Liver (tissue), 3 donors: ENCODE measurements around the gene TRIM63.

Experiments
- ATF3 ChIP-seq: IDR thresholded peaks from 2 replicates; pipeline ENCODE4 v1.6.1; 2016; ENCODE audit warnings: antibody characterized with exemption
- FOXA1 ChIP-seq: IDR thresholded peaks from 2 replicates; pipeline ENCODE4 v1.6.1; 2016; ENCODE audit warnings: antibody characterized with exemption
- FOXA2 ChIP-seq: IDR thresholded peaks from 2 replicates; pipeline ENCODE4 v1.6.1; 2016; ENCODE audit warnings: antibody characterized with exemption
- GABPA ChIP-seq, 2 donors: IDR thresholded peaks in 1 of 2; conservative IDR thresholded peaks in 1 of 2; 2 replicates each; pipeline ENCODE4 v1.6.1; 2016; ENCODE audit warnings: antibody characterized with exemption in 2 of 2, mild to moderate bottlenecking in 1 of 2, moderate library complexity in 1 of 2
- RAD21 ChIP-seq, 2 donors: IDR thresholded peaks; 2 replicates each; pipeline ENCODE4 v1.6.1; 2016; ENCODE audit warnings: antibody characterized with exemption in 2 of 2, mild to moderate bottlenecking in 2 of 2
- RXRA ChIP-seq, 2 donors: IDR thresholded peaks; 2 replicates each; pipeline ENCODE4 v1.6.1; 2017 to 2018; ENCODE audit warnings: antibody characterized with exemption in 2 of 2, mild to moderate bottlenecking in 1 of 2
- SP1 ChIP-seq: IDR thresholded peaks from 2 replicates; pipeline ENCODE4 v1.6.1; 2018; ENCODE audit warnings: antibody characterized with exemption, mild to moderate bottlenecking
- TAF1 ChIP-seq: conservative IDR thresholded peaks from 2 replicates; pipeline ENCODE4 v1.6.1; 2016; ENCODE audit warnings: antibody characterized with exemption, mild to moderate bottlenecking
- YY1 ChIP-seq: IDR thresholded peaks from 2 replicates; pipeline ENCODE4 v1.6.1; 2016; ENCODE audit warnings: antibody characterized with exemption, mild to moderate bottlenecking
- TF ChIP-seq, protein P1 (sequence below): fragments of 150-350 bp; IDR thresholded peaks from 2 replicates; pipeline ENCODE4 v1.5.1; 2017; ENCODE audit warnings: improper control_type of control experiment, low read depth, low read length; ENCODE audit not compliant: missing input control
- TF ChIP-seq, protein P2 (sequence below): IDR thresholded peaks from 2 replicates; pipeline ENCODE4 v1.6.1; 2016; ENCODE audit warnings: antibody characterized with exemption
- TF ChIP-seq, protein P3 (sequence below): IDR thresholded peaks from 2 replicates; pipeline ENCODE4 v1.6.1; 2016; ENCODE audit warnings: antibody characterized with exemption, mild to moderate bottlenecking
- donor health status: healthy.
- donor health status: healthy.

GRCh38 chr1:26102119-26102518 is 34.7 kb upstream of the TRIM63 start:
- TF ChIP-seq, protein P1, sequence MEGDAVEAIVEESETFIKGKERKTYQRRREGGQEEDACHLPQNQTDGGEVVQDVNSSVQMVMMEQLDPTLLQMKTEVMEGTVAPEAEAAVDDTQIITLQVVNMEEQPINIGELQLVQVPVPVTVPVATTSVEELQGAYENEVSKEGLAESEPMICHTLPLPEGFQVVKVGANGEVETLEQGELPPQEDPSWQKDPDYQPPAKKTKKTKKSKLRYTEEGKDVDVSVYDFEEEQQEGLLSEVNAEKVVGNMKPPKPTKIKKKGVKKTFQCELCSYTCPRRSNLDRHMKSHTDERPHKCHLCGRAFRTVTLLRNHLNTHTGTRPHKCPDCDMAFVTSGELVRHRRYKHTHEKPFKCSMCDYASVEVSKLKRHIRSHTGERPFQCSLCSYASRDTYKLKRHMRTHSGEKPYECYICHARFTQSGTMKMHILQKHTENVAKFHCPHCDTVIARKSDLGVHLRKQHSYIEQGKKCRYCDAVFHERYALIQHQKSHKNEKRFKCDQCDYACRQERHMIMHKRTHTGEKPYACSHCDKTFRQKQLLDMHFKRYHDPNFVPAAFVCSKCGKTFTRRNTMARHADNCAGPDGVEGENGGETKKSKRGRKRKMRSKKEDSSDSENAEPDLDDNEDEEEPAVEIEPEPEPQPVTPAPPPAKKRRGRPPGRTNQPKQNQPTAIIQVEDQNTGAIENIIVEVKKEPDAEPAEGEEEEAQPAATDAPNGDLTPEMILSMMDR = no peak
- TF ChIP-seq GABPA (IDR thresholded peaks at IDR 0.05 in 1 of 2, conservative IDR thresholded peaks at IDR 0.05 in 1 of 2) (no peak), FOXA2 (no peak), YY1 (no peak), SP1 (no peak), RAD21 (IDR thresholded peaks at IDR 0.05) (no peak), TAF1 (no peak), FOXA1 (no peak), RXRA (IDR thresholded peaks at IDR 0.05) (no peak), ATF3 (no peak)
- TF ChIP-seq, protein P2, sequence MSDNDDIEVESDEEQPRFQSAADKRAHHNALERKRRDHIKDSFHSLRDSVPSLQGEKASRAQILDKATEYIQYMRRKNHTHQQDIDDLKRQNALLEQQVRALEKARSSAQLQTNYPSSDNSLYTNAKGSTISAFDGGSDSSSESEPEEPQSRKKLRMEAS = no peak
- TF ChIP-seq, protein P3, sequence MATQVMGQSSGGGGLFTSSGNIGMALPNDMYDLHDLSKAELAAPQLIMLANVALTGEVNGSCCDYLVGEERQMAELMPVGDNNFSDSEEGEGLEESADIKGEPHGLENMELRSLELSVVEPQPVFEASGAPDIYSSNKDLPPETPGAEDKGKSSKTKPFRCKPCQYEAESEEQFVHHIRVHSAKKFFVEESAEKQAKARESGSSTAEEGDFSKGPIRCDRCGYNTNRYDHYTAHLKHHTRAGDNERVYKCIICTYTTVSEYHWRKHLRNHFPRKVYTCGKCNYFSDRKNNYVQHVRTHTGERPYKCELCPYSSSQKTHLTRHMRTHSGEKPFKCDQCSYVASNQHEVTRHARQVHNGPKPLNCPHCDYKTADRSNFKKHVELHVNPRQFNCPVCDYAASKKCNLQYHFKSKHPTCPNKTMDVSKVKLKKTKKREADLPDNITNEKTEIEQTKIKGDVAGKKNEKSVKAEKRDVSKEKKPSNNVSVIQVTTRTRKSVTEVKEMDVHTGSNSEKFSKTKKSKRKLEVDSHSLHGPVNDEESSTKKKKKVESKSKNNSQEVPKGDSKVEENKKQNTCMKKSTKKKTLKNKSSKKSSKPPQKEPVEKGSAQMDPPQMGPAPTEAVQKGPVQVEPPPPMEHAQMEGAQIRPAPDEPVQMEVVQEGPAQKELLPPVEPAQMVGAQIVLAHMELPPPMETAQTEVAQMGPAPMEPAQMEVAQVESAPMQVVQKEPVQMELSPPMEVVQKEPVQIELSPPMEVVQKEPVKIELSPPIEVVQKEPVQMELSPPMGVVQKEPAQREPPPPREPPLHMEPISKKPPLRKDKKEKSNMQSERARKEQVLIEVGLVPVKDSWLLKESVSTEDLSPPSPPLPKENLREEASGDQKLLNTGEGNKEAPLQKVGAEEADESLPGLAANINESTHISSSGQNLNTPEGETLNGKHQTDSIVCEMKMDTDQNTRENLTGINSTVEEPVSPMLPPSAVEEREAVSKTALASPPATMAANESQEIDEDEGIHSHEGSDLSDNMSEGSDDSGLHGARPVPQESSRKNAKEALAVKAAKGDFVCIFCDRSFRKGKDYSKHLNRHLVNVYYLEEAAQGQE = no peak
